Common myeloid progenitor, CD34-positive (primary cell): Measurements from ENCODE around the gene COG5.

Experiments used
- CTCF ChIA-PET: fragments of 350-600 bp; sonication (Branson Sonifier 250); formaldehyde crosslinking; loops from one replicate; lab custom pipeline; 2021; ENCODE audit warnings: antibody characterized with exemption; lab: Charles Lee
- POLR2A ChIA-PET: fragments of 350-600 bp; sonication (Branson Sonifier 250); formaldehyde crosslinking; loops from one replicate; lab custom pipeline; 2021; ENCODE audit warnings: antibody characterized with exemption; lab: Charles Lee
- DNase-seq, 3 donors: peaks; one replicate each; pipeline versions ENCODE4 v3.0.0 to v3.0.0-alpha.2; 2013
- H3K27ac ChIP-seq, 2 experiments: 1 replicate in 1 of 2; 2 replicates in 1 of 2; pipeline ENCODE4 v1.7.0; 2013; ENCODE audit warnings: inconsistent platforms in 2 of 2, low read length in 2 of 2, mild to moderate bottlenecking in 2 of 2, low read depth in 1 of 2, moderate library complexity in 1 of 2; ENCODE audit not compliant: severe bottlenecking in 2 of 2, insufficient read depth in 1 of 2, poor library complexity in 1 of 2
- H3K27me3 ChIP-seq, 5 experiments: replicated peaks in 2 of 5; 1 replicate in 3 of 5; 2 replicates in 2 of 5; pipeline versions ENCODE4 v1.6.1 to v1.7.0; 2013; ENCODE audit warnings: low read length in 4 of 5, mild to moderate bottlenecking in 2 of 5, moderate library complexity in 2 of 5, inconsistent platforms in 1 of 5; ENCODE audit not compliant: insufficient read depth in 5 of 5, control insufficient read depth in 4 of 5
- H3K36me3 ChIP-seq, 4 experiments: 1 replicate in 2 of 4; 2 replicates in 2 of 4; pipeline versions ENCODE4 v1.6.1 to v1.7.0; 2013; ENCODE audit warnings: low read length in 3 of 4, control low read depth in 1 of 4, mild to moderate bottlenecking in 1 of 4; ENCODE audit not compliant: control insufficient read depth in 4 of 4, insufficient read depth in 4 of 4
- H3K4me1 ChIP-seq, 4 experiments: 1 replicate in 3 of 4; 2 replicates in 1 of 4; pipeline versions ENCODE4 v1.6.1 to v1.7.1; 2013; ENCODE audit warnings: low read length in 3 of 4, mild to moderate bottlenecking in 3 of 4, control low read depth in 1 of 4, inconsistent platforms in 1 of 4, moderate library complexity in 1 of 4; ENCODE audit not compliant: control insufficient read depth in 4 of 4, insufficient read depth in 4 of 4; ENCODE audit errors: control extremely low read depth in 1 of 4
- H3K4me3 ChIP-seq, 7 experiments: 1 replicate in 4 of 7; 2 replicates in 3 of 7; pipeline versions ENCODE4 v1.5.1 to v1.7.0; 2013; ENCODE audit warnings: mild to moderate bottlenecking in 7 of 7, low read length in 6 of 7, moderate library complexity in 6 of 7, inconsistent platforms in 2 of 7, low read depth in 2 of 7, control low read depth in 1 of 7; ENCODE audit not compliant: insufficient read depth in 4 of 7, control insufficient read depth in 1 of 7; ENCODE audit errors: extremely low read depth in 1 of 7
- H3K9me3 ChIP-seq, 5 experiments: 1 replicate in 4 of 5; 2 replicates in 1 of 5; pipeline versions ENCODE4 v1.6.1 to v1.7.1; 2013; ENCODE audit warnings: low read length in 4 of 5, mild to moderate bottlenecking in 2 of 5, inconsistent platforms in 1 of 5, low read depth in 1 of 5, moderate library complexity in 1 of 5; ENCODE audit not compliant: control insufficient read depth in 4 of 5, insufficient read depth in 2 of 5; ENCODE audit errors: control extremely low read depth in 1 of 5
- WGBS: methylation state at CpG from one replicate; pipeline ENCODE4 v1.1.5; 2013; ENCODE audit not compliant: insufficient coverage; 5-methylcytosine and 5-hydroxymethylcytosine counted together

COG5 gene

GRCh38 chr7:107181172-107181571 is 382.5 kb downstream of the COG5 start:
- no peaks in the 10 kb centered on the region for H3K27me3 ChIP-seq
- no peak overlapping the region for H3K27ac ChIP-seq
- peaks cover 20 to 48% (median 29%) of the 10 kb centered on the region in 4 experiments for H3K36me3 ChIP-seq
- DNase-seq, result no peak
- ChIA-PET POLR2A (interaction anchor here (1.7 to 1.8 kb wide), 2 partner anchors 11 to 13 kb away, joined by 4 to 5 read pairs; partner anchors contain the start of gene HBP1), CTCF (interaction anchor here (1.7 to 2.7 kb wide), 4 partner anchors 8 to 18 kb away, joined by 6 to 12 read pairs (median 6); partner anchors contain the start of gene HBP1)
- H3K4me3 ChIP-seq, result peak overlapping the region in 1 of 7 experiments; percentile 11
- peaks cover 0 to 14% (median 5%) of the 10 kb centered on the region in 4 experiments for H3K4me1 ChIP-seq
- WGBS, result no CpG with 5 or more reads among the region's 5 CpGs
- no peaks in the 10 kb centered on the region for H3K9me3 ChIP-seq

GRCh38 chr7:107180378-107180777 is 383.3 kb downstream of the COG5 start:
- Histone ChIP-seq H3K4me1 (peaks cover 0 to 14% (median 5%) of the 10 kb centered on the region in 4 experiments), H3K27ac (no peak overlapping the region), H3K27me3 (no peaks in the 10 kb centered on the region), H3K4me3 (no peak overlapping the region), H3K36me3 (peaks cover 16 to 40% (median 23%) of the 10 kb centered on the region in 4 experiments), H3K9me3 (no peaks in the 10 kb centered on the region)
- WGBS, result 91% methylated on average over 1 of the region's 1 CpG
- DNase-seq, result peak; percentile 41 to 80 (median 76)
- ChIA-PET CTCF (interaction anchor here (1.2 to 2.7 kb wide), 5 partner anchors 9 to 32 kb away, joined by 4 to 12 read pairs (median 6); partner anchors contain the start of gene HBP1), POLR2A (interaction anchor here (1.7 to 1.8 kb wide), 2 partner anchors 11 to 12 kb away, joined by 4 to 5 read pairs; partner anchors contain the start of gene HBP1)

- POLR2A ChIA-PET, result interaction anchor here (1.7 kb wide), 1 partner anchor 10 kb away, joined by 5 read pairs; no protein-coding TSS in a partner anchor
- H3K4me1 ChIP-seq, result peaks cover 4 to 19% (median 8%) of the 10 kb centered on the region in 4 experiments
- no peak overlapping the region for H3K4me3 ChIP-seq
- no peaks in the 10 kb centered on the region for H3K9me3 ChIP-seq
- CTCF ChIA-PET, result interaction anchor here (1.2 to 1.8 kb wide), 2 partner anchors 10 to 31 kb away, joined by 4 to 6 read pairs; no protein-coding TSS in a partner anchor
- 100% methylated on average over 8 of the region's 14 CpGs for WGBS
- no peak overlapping the region for H3K27ac ChIP-seq
- no peaks in the 10 kb centered on the region for H3K27me3 ChIP-seq
- DNase-seq, result no peak
- H3K36me3 ChIP-seq, result peaks cover 12 to 32% (median 18%) of the 10 kb centered on the region in 4 experiments
These were observed 384.2 kb downstream of the COG5 start for GRCh38 chr7:107179326-107180164.

- H3K27me3 ChIP-seq, result no peaks in the 10 kb centered on the region
- ChIA-PET CTCF (interaction anchor here (0.6 to 2.1 kb wide), 8 partner anchors 9 to 276 kb away, joined by 3 to 11 read pairs (median 4); no protein-coding TSS in a partner anchor), POLR2A (interaction anchor here (0.5 to 0.6 kb wide), 2 partner anchors 11 to 153 kb away, joined by 3 to 5 read pairs; no protein-coding TSS in a partner anchor)
- 83% methylated on average over 3 of the region's 4 CpGs for WGBS
- no peaks in the 10 kb centered on the region for H3K9me3 ChIP-seq
- H3K4me3 ChIP-seq, result no peak overlapping the region
- peaks cover 0 to 4% (median 3%) of the 10 kb centered on the region in 4 experiments for H3K36me3 ChIP-seq
- peaks cover 10 to 37% (median 17%) of the 10 kb centered on the region in 4 experiments for H3K4me1 ChIP-seq
- DNase-seq, result no peak
- H3K27ac ChIP-seq, result no peak overlapping the region
These were observed 389.9 kb downstream of the COG5 start for GRCh38 chr7:107173691-107174406.

- Histone ChIP-seq H3K4me3 (peak overlapping the region in 1 of 7 experiments; percentile 15), H3K27ac (no peak overlapping the region), H3K4me1 (peaks cover 11 to 38% (median 18%) of the 10 kb centered on the region in 4 experiments), H3K27me3 (no peaks in the 10 kb centered on the region), H3K9me3 (no peaks in the 10 kb centered on the region), H3K36me3 (peaks cover 0 to 4% (median 3%) of the 10 kb centered on the region in 4 experiments)
- DNase-seq, result no peak
- no CpG with 5 or more reads among the region's 2 CpGs for WGBS
- ChIA-PET POLR2A (no interaction called here), CTCF (interaction anchor here (1.0 to 2.1 kb wide), 4 partner anchors 9 to 21 kb away, joined by 5 to 11 read pairs (median 8); no protein-coding TSS in a partner anchor)
These were observed 390.5 kb downstream of the COG5 start for GRCh38 chr7:107173191-107173590.

- Histone ChIP-seq H3K9me3 (no peaks in the 10 kb centered on the region), H3K27me3 (no peaks in the 10 kb centered on the region), H3K4me3 (no peak overlapping the region), H3K27ac (no peak overlapping the region), H3K36me3 (peaks cover 0 to 4% (median 3%) of the 10 kb centered on the region in 4 experiments), H3K4me1 (peaks cover 17 to 43% (median 21%) of the 10 kb centered on the region in 4 experiments)
- CTCF ChIA-PET, result interaction anchor here (2.1 kb wide), 1 partner anchor 10 kb away, joined by 7 read pairs; no protein-coding TSS in a partner anchor
- DNase-seq, result no peak
- 80% methylated on average over 1 of the region's 4 CpGs for WGBS
- POLR2A ChIA-PET, result no interaction called here
These were observed 391.3 kb downstream of the COG5 start for GRCh38 chr7:107172276-107173032.
